KOPT-K1 (cell line): Measurements from ENCODE around the gene RAB40B.

ENCODE experiments used
- H3K27ac ChIP-seq: fragments of 200-600 bp; sonication (generic); 2 replicates; pipeline ENCODE4 v1.5.1; 2016; ENCODE audit warnings: antibody characterized with exemption, mild to moderate bottlenecking, low read depth, low read length; ENCODE audit not compliant: poor library complexity, severe bottlenecking
- H3K36me3 ChIP-seq: fragments of 200-600 bp; sonication (generic); 2 replicates; pipeline ENCODE4 v1.5.1; 2017; ENCODE audit warnings: antibody characterized with exemption, mild to moderate bottlenecking, low read length, moderate library complexity; ENCODE audit not compliant: insufficient read depth
- H3K9me3 ChIP-seq: fragments of 200-600 bp; sonication (generic); 2 replicates; pipeline ENCODE4 v1.5.1; 2017; ENCODE audit warnings: antibody characterized with exemption, low read length, mild to moderate bottlenecking; ENCODE audit not compliant: insufficient read depth, poor library complexity, severe bottlenecking

Gene RAB40B

DNA sequence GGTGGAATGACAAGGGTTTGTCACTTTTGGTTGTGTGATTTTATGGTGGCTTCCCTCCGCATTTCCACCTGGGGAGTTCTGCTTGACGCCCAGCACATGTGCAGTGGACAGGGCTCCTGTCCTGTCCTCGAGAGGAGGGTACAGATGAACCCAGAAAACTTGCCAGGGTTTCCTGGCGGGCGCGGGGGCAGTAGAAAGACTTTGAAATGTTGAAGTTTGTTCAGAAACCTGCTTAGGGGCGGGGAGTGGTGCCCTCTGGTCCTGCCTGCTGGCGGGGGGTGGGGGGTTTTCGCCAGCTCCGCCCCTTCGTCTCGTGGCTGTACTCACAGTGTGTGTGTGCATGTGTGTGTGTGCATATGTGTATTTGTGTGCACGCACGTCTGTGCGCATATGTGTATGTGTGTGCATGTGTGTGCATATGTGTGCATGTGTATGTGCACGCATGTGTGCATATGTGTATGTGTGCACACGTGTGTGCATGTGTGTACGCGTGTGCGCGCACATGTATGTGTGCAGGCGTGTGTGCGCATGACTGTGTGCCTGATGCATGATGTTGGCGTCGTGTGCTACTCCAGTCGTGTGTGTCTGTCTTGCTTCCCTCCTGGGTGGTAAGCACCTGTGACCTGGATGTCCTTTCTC, 24.8 kb upstream of the RAB40B start:
- Histone ChIP-seq H3K9me3 (no peaks in the 10 kb centered on the region), H3K36me3 (peaks cover 89% of the 10 kb centered on the region)

DNA sequence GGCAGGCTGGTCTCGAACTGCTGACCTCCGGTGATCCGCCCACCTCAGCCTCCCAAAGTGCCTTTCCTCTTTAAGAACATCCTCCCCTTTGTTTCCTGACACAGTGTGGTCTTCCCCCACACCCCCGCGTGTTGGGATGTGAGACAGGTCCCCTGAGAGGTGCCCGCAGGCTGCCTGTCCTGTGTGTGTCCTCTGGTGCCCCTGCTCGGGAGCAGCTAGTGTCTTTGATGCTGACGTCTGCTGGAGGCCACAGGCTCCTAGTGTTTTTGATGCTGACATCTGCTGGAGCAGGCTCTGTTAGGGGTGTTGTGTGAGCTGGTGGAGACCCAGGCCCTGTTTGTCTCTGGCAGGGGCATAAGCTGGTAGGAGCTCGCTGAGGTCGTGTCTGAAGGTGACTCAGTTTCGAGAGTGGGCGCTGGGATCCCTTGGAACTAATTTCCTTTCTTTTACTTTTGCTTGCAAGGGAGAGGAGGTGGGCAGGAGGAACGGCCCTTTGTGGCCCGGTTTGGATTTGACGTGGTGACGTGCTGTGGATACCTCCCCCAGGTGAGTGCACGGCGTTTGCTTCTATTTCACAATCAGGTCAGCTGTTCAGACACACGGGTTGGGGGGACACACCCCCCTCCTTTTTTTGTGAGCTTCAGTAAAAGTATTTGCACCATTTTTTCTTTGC, 24.0 kb upstream of the RAB40B start:
- Histone ChIP-seq H3K27ac (no peak overlapping the region), H3K36me3 (peaks cover 83% of the 10 kb centered on the region), H3K9me3 (no peaks in the 10 kb centered on the region)

More for the DNA sequence above, 24.8 kb upstream of the RAB40B start:
- H3K27ac ChIP-seq = no peak overlapping the region

DNA sequence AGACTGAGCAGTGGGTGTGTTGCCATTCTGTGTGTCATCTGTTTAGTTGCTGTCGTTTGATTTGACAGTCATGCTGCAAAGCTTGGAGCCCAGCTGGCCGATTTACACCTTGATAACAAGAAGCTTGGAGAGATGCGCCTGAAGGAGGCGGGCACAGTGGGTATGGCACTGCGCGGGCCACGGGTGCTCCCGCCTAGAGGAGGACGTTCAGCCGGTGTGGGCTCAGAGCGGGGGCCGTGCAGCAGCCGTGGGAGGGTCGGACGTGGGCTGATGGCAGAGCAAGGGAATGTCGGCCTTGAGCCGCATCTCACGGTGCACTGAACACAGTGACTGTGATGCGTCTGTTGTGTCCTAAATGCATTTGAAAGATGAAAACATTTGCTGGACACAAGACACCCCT, 21.7 kb upstream of the RAB40B start:
- peaks cover 61% of the 10 kb centered on the region for H3K36me3 ChIP-seq

DNA sequence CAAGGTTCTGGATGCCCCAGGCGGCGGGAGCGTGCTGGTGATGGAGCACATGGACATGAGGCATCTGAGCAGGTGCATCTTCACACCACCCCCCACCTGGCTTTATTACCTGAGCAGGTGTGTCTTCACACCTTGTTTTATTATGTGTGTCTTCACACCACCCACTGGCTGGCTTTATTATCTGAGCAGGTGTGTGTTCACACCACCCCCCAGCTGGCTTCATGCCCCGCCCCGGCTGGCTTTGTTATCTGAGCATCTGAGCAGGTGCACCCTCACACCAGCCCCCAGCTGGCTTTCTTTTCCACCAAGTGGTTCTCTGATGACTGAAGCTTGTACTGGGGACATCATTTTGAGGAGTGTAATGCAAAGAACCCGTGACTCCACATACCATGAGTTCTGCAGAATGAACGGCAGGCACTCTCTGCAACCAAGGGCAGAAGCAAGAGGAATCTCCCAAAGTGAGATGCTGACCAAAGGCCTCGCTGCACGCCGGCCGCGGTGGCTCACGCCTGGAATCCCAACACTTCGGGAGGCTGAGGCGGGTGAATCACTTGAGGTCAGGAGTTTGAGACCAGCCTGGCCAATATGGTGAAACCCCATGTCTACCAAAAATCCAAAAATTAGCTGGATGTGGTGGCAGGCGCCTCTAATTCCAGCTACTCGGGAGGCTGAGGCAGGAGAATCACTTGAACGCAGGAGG, 20.6 kb upstream of the RAB40B start:
- no peaks in the 10 kb centered on the region for H3K9me3 ChIP-seq
- no peak overlapping the region for H3K27ac ChIP-seq
- H3K36me3 ChIP-seq = peaks cover 54% of the 10 kb centered on the region

More for the DNA sequence above, 21.7 kb upstream of the RAB40B start:
- Histone ChIP-seq H3K27ac (no peak overlapping the region), H3K9me3 (no peaks in the 10 kb centered on the region)

DNA sequence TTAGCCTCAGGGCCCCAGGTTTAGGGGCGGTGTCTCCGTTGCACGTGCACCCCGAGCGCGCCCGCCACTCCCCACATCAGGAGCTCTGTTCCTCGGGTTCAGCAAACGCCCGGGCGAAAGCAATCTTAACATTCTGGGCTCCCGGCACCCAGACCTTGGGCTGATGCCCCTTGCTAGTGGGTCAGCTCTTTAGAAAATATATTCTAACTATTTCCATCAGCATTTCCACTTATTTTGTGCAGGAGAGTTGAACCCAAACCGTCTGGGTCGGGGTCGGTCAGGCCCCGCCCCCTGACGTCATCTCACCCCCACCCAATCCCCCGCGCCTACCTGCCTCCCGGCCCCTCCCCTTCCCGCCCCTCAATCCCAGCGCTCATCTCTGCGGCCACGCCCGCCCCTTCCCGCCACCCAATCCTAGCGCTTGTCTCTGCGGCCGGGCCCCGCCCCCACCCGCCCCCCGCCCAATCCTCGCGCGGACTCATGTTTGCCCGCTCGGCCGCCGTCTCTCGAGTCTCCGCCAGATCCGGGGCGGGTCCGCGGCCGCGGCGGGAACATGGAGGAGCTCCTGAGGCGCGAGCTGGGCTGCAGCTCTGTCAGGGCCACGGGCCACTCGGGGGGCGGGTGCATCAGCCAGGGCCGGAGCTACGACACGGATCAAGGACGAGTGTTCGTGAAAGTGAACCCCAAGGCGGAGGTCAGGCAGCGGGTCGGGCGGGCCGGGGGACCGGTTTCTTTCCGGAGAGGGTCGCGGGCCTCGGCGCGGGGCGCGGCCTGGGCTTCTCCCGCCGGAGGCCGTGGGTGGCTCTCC, 17.9 kb upstream of the RAB40B start, which contains the start of gene FN3KRP:
Gene FN3KRP (plus strand): TSS at position 504 of the 808 bp plus-strand sequence. CDS start 50 bp downstream, at position 554.
- Histone ChIP-seq H3K36me3 (peaks cover 32% of the 10 kb centered on the region), H3K9me3 (no peaks in the 10 kb centered on the region), H3K27ac (peak within 1 kb of the TSS; percentile 74)

DNA sequence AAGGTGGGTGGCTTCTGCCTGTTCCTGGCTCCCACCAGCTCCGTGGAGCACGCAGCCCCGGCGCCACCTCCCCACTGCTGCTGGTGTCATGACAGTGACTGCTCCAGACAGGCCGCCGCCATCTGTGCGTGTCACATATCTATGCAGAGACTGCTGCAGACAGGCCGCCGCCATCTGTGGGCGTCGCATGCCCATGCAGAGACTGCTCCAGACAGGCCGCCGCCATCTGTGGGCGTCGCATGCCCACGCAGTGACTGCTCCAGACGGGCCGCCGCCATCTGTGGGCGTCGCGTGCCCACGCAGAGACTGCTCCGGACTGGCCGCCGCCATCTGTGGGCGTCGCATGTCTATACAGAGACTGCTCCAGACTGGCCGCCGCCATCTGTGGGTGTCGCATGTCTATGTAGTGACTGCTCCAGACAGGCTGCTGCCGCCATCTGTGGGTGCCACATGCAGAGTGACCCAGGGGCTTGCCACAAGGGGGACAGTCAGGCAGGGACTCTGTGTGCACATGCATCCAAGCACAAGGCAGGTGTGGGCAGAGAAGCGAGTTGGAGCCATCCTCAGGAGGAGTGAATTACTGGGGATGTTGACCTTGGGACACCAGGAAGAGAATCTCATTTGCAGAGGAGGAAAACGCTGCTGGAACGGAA, 14.7 kb upstream of the RAB40B start:
- Histone ChIP-seq H3K36me3 (peaks cover under 1% of the 10 kb centered on the region; the same call in 1 of the 2 replicates), H3K27ac (no peak overlapping the region), H3K9me3 (no peaks in the 10 kb centered on the region)

DNA sequence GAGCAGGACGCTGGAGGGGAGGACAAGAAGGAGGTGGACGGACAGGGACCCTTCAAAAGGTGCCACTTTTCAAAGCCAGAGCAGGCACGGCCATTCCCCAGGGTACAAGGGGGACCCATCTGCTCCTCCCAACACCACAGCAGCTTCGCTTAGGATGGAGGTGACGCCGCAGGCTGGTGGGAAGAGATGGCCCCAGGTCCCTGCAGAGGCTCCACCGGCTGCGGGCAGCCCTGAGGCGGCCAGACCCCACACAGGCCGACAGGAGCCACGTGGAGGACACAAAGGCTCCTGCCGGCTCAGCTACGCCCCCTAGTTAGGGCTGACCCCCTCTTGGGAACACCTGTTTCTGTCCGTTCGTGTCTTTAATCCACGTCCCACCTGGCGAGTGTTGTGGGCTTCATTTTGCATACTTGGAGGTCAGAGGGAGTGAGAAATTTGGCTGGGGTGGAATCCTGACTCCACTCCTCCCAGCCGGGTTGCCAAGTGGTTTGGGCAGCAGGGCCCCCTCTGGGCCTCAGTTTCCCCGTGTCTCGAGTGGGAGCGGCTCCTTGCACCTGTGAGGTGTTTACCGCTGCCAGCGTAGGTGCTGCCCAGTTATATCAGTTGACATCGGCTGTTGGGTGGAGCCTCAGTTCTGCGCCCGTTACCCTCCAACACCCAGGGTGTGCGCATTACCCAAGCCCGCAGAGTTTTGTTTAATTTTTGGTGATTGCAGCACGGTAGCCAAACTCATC, 12.2 kb upstream of the RAB40B start:
- Histone ChIP-seq H3K27ac (no peak overlapping the region), H3K36me3 (no peaks in the 10 kb centered on the region), H3K9me3 (no peaks in the 10 kb centered on the region)

DNA sequence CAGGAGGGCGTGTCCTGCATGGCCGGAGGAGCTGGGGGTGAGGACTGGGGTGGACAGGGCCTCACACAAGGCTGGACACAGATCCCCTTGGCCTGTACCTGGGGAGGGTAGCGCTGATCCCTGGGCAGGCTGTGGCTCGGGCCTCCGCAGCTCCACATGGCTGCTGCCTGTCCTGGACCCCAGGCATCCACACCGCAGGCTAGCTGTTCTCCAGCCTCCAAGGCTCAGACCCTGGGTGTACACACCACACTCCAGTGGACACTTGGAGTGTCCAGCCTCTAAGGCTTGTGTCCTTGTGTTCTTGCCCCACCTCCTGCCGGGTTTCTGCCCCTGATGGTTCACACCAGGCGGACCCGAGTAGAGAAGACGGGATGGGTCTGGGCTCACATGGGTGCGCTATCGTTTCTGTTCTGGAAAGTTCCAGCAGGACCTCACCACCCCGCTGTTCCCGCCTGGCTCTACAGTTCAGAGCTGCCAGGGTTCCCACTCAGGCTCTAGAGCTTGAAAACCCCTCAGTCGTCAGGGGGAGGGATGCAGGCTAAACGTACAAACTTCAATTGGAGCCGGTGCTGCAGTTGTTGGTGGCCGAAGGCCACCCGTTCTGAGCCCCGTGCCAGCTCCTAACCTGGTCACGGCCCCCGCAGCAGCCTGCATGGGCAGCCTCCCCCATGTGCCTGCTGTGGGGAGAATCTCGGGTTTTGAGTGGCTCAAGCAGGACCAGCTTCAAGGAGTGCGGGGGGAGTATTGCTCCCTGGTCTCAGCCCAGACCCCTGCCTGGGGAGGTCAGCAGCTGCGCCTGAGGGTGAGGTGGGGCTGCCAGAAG, 11.4 kb upstream of the RAB40B start:
- no peaks in the 10 kb centered on the region for H3K9me3 ChIP-seq
- H3K36me3 ChIP-seq = no peaks in the 10 kb centered on the region
- no peak overlapping the region for H3K27ac ChIP-seq

DNA sequence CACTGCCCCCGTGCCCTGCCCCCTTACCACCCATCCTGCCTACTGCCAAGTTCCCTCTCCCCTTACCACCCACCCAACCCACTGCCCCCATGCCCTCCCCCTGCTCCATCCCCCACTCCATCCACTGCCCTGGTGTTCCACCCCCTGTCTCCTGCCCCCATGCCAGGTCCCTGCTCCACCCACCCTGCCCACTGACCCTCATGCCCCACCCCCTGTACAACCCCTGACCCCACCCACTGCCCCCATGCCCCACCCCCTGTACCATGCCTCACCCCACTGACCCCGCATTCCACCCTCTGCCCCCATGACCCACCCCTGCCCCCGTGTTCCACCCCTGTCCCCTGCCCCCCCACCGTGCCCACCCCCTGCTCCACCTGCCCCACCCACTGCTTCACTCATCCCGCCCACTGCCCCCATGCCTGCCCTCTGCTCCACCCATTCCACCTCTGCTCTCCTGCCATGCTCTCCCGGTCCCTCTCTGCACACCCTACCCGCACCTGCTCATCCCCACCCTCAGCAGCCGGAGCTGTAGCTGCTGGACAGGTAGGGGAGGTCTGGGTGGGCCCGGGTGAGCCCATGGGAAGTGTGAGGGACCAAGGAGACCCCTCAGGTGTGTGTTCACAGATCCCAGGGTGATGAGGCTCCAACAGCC, 10.7 kb upstream of the RAB40B start:
- Histone ChIP-seq H3K36me3 (no peaks in the 10 kb centered on the region), H3K9me3 (no peaks in the 10 kb centered on the region), H3K27ac (no peak overlapping the region)

DNA sequence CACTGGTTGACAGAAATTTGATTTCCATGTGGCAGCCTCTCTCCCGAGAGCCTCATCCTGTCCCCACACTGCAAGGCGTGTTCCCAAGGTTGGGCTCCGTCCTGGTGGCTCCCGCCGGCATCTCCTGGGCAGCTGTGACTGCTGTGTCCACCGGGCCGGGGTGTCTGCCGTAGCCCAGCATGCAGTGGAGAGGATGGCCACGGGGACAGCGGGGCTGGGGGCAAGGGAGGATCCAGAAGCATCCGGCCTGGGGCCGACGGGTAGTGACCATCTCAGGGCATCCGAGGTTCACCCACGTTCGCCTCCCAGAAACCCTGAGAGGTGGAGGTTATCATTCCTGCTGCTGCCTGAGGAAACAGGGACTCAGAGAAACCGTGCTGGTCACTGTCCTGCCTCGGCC, 7.3 kb upstream of the RAB40B start:
- H3K27ac ChIP-seq = no peak overlapping the region

DNA sequence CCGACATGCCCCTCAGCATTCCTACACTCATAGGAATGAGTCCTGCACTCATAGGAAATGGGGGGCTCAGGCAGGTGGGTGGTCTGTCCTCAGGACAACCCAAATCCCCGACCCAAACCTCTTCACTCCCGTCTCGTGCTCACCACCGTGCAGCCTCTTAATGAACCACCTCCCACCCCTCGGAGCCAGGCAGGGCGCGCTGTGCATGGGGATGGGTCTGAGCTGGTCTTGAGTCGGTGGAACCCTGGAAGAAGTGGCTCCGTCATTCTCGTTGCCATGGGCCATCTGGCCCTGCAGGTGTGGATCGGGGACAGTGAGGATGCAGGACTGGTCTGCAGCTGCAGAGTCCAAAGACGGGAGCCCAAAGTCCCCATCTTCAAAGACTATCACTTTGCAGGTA, 6.4 kb upstream of the RAB40B start:
- Histone ChIP-seq H3K9me3 (no peaks in the 10 kb centered on the region), H3K27ac (no peak overlapping the region), H3K36me3 (no peaks in the 10 kb centered on the region)

More for the DNA sequence above, 7.3 kb upstream of the RAB40B start:
- no peaks in the 10 kb centered on the region for H3K36me3 ChIP-seq
- H3K9me3 ChIP-seq = no peaks in the 10 kb centered on the region

DNA sequence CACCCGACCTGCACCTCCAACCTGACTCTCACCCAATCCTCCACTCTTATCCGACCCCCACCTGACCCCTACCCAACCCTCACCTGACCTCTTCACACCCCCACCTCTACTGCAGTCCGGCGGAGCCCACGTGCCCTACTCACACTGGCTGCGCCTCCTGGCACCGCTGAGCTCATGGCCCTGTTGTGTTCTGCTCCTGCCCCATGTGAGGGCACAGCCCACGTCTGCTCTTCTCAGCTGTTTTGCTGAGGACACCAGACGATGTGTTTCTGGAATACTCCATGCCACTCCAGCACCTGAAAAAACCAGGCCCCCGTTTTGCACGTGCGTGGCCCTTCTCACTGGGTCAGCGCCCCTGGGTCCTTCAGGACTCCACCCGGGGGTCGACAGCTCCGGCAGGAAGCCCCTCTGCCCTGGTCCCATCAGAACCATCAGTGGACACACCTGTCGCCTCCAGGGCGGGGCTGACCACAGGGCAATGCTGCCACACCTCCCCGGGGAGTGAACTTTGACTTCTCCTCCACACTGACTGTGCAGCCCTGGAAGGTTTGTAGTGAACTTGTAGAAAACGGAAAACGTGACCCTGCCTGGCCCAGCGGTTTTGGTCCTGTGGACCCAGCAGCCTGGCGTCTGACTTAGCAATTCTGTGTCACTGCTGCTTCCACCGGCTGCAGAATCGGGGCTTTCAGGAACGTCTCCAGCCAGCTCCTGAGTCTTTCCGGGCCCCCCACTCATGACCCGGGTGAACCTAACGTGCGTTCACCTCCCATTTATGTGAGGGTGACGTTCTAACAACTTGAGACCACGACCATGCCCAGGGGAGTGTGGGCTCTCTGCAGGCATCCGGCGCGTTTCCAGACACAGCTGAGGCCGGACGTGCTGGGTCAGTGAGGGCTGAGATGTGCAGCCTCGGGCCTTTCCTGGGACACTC, 5.7 kb upstream of the RAB40B start:
- Histone ChIP-seq H3K9me3 (no peaks in the 10 kb centered on the region), H3K27ac (no peak overlapping the region), H3K36me3 (no peaks in the 10 kb centered on the region)
